Hepatocyte (in vitro differentiated cells): ENCODE data around the gene PHKG2.

Source experiments
- EZH2 ChIP-seq: fragments of 200-600 bp; sonication (generic); IDR thresholded peaks from 2 replicates; pipeline ENCODE4 v1.6.1; 2016; ENCODE audit warnings: antibody characterized with exemption, mild to moderate bottlenecking, borderline replicate concordance
- EZH2phosphoT487 ChIP-seq: fragments of 200-600 bp; sonication (generic); IDR thresholded peaks from one replicate; pipeline ENCODE4 v1.6.1; 2018; ENCODE audit warnings: antibody characterized with exemption, mild to moderate bottlenecking, low read depth, moderate library complexity; ENCODE audit not compliant: unreplicated experiment, severe bottlenecking
- TF ChIP-seq, protein P1 (sequence below): fragments of 200-600 bp; sonication (generic); IDR thresholded peaks from 2 replicates; pipeline ENCODE4 v1.5.1; 2016; ENCODE audit warnings: antibody characterized with exemption, mild to moderate bottlenecking; ENCODE audit not compliant: poor library complexity

- no peak for TF ChIP-seq EZH2
- TF ChIP-seq, protein P1, sequence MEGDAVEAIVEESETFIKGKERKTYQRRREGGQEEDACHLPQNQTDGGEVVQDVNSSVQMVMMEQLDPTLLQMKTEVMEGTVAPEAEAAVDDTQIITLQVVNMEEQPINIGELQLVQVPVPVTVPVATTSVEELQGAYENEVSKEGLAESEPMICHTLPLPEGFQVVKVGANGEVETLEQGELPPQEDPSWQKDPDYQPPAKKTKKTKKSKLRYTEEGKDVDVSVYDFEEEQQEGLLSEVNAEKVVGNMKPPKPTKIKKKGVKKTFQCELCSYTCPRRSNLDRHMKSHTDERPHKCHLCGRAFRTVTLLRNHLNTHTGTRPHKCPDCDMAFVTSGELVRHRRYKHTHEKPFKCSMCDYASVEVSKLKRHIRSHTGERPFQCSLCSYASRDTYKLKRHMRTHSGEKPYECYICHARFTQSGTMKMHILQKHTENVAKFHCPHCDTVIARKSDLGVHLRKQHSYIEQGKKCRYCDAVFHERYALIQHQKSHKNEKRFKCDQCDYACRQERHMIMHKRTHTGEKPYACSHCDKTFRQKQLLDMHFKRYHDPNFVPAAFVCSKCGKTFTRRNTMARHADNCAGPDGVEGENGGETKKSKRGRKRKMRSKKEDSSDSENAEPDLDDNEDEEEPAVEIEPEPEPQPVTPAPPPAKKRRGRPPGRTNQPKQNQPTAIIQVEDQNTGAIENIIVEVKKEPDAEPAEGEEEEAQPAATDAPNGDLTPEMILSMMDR, result no peak
- no peak for TF ChIP-seq EZH2phosphoT487
Measured at GRCh38 chr16:30728321-30728720, 19.9 kb upstream of the PHKG2 start.
